GM19351 (cell line): ENCODE results near the gene PRAMEF2.
"Not testable (repeated sequence)": the region's sequence is repeated elsewhere in the genome, so short reads cannot be mapped to it uniquely, and the experiment has no call there.

ENCODE experiments used
- ATAC-seq: cut with Tn5 transposase; IDR thresholded peaks from one replicate; pipeline ENCODE4 v1.9.1; 2021; ENCODE audit warnings: mild to moderate bottlenecking, moderate library complexity; ENCODE audit not compliant: unreplicated experiment

The PRAMEF2 gene, protein sequence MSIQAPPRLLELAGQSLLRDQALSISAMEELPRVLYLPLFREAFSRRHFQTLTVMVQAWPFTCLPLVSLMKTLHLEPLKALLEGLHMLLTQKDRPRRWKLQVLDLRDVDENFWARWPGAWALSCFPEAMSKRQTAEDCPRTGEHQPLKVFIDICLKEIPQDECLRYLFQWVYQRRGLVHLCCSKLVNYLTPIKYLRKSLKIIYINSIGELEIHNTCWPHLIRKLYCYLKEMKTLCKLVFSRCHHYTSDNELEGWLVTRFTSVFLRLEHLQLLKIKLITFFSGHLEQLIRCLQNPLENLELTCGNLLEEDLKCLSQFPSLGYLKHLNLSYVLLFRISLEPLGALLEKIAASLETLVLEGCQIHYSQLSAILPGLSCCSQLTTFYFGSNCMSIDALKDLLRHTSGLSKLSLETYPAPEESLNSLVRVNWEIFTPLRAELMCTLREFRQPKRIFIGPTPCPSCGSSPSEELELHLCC

DNA sequence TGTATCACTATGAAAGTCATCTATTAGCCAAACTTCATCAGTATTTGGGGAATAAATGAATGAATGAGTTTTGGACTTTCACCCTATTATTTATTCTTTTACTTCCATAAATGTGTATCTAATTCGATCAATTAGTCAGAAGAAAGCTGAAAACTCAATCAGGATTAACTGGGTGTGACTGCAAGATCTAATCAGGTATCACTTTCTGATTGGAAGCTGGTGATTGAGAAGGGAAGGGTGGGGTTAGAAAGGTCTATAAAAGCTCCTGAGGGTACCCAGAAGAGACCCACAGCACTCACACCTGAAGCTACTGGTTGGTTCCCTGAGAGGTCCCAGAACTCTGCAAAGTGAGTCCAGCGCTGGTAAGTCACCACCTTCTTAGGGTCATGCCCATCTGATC, at the start of gene PRAMEF2:
TSS of gene PRAMEF2 (plus strand) at position 301 of the 400 bp plus-strand sequence. CDS start 1,924 bp downstream, outside the sequence.
- not testable (repeated sequence) for ATAC-seq

DNA sequence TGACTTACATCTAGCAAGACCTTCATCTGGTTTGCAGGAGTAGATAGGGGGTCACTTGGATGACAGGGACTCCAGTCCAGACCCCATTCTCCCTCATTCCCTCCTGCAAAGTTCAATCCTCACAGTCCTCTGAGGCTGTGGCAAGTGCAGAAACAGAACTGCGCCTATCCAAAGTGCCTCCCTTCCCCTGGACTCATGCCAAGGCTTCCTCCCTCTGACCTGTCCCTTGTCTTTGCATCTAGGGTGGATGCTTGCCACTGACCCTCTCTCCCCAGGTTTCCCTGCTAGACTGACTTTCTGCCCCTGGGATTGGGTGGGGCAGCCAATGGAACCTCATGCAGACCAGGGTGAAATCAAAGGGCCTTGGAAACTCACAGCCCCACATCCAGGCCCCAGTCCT, 47.0 kb upstream of the PRAMEF2 start:
- ATAC-seq: no peak

DNA sequence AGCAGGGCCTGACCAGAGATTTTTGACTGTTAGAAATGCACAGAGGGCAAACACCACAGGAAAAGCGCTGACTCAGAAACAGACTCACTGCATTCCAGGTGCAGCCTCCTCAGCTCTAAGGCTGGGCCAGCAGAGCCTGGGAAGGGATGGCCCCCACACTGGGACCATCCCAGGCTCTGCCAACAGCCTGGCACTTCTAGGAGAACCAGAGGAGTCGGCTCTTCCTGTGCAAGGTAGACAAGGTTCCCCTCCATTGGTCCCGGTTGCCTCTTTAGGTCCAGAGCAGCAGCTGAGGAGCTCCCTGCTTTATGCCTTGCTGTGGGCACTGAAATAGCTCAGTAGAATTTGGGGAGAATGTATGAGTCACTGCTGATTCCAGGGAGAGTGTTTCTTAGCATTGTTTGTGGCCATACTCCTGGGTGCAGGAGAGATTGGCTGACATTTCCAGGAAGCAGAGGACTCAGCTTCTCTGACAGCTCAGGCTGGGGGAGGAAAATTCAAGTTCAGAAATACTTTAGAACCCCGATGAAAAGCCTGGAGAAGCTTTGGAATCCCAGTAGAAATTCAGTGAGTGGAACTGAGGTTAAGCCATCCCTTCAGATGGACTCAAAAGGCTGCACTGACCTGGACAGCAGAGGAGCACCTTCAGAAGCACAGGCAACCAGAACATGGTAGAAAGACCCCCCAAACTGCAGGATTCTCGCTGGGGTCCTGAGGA, 46.0 kb upstream of the PRAMEF2 start:
- no peak for ATAC-seq

DNA sequence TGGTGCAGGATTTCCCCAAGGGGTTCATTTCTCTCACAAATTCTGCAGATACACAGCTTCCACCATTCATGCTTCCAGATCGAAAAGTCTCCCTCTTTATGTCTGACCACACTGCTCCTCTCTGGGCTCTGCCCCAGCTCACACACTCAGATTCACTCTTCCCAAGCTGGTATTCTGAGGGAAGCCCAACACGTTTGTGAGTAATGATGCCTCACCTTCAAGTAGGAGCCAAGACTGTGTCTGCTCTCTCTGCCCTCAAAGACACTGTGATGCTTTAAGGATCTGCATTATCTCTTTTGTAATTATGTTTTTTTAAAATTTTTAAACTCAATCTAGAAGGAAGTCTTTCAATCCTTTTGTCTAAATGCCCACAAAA, 45.5 kb upstream of the PRAMEF2 start:
- no peak for ATAC-seq

DNA sequence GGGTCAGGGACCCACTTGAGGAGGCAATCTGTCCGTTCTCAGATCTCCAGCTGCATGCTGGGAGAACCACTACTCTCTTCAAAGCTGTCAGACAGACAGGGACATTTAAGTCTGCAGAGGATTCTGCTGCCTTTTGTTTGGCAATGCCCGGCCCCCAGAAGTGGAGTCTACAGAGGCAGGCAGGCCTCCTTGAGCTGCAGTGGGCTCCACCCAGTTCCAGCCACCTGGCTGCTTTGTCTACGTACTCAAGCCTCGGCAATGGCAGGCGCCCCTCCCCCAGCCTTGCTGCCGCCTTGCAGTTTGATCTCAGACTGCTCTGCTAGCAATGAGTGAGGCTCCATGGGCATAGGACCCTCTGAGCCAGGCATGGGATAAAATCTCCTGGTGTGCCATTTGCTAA, 37.8 kb upstream of the PRAMEF2 start:
- ATAC-seq: not testable (repeated sequence)

DNA sequence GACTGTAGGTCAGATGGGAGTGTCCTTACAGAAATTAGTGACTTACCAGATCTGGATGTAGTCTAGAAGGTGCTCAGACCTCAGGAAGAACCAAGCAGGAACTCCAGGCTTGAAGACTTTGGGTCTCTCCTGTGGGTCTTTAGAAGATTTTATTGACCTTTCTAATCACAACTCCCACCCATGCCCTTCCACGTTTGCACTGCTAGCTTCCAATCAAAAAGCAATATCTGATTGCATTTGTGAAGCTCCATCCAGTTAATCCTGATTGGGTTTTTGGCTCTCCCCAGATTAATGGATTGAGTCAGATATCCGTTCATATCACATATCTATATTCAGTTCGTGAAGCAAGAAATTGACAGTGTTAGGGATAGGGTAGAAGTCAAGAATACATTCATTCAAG, 25.6 kb upstream of the PRAMEF2 start, which contains the start of gene PRAMEF11:
TSS of gene PRAMEF11 (minus strand) at position 101 of the 400 bp plus-strand sequence. CDS start 2,621 bp downstream, outside the sequence.
- not testable (repeated sequence) for ATAC-seq

DNA sequence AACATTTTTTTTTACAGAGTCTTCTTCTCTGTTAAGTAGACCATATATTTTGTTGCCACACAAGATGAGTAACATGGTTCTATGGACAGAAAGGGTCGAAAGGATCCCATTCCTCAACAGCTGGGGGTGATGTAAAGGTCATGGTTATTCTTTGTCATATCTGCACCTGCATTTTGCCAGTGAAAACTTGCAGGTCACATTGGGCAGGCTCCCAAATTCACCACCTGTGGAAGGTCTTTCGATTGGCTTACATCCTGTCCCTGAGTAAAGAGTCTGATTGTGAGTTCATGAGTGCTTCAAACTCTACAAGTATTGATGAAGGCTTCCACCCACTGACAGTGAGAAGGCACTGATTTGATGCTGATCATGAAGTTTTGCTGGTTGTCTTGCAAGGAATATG, 23.6 kb upstream of the PRAMEF2 start:
- ATAC-seq: not testable (repeated sequence)

DNA sequence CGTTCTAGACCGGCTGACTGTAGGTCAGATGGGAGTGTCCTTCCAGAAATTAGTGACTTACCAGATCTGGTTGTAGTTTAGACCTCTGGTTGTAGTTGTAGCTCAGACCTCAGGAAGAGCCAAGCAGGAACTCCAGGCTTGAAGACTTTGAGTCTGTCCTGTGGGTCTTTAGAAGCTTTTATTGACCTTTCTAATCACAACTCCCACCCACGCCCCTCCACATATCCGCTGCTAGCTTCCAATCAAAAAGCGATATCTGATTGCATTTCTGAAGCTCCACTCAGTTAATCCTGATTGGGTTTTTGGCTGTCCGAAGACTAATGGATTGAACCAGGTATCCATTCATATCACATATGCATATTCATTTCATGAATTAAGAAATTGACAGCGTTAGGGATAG, 8.3 kb upstream of the PRAMEF2 start, which contains the start of gene HNRNPCL1:
TSS of gene HNRNPCL1 (minus strand) at position 101 of the 400 bp plus-strand sequence. CDS start 431 bp downstream, outside the sequence.
- ATAC-seq: not testable (repeated sequence)

DNA sequence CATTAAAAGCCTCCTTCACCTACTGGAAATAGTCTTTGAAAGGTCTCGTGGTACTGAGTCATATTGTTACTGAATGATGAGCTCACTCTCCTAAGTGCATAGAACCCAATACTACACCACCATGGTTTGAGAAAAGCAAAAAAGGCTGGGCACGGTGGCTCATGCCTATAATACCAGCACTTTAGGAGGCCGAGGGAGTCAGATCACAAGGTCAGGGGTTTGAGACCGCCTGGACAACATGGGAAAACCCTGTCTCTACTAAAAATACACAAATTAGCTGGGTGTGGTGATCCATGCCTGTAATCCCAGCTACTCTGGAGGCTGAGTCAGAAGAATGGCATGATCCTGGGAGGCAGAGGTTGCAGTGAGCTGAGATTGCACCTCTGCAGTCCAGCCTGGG, 5.1 kb upstream of the PRAMEF2 start:
- no peak for ATAC-seq

DNA sequence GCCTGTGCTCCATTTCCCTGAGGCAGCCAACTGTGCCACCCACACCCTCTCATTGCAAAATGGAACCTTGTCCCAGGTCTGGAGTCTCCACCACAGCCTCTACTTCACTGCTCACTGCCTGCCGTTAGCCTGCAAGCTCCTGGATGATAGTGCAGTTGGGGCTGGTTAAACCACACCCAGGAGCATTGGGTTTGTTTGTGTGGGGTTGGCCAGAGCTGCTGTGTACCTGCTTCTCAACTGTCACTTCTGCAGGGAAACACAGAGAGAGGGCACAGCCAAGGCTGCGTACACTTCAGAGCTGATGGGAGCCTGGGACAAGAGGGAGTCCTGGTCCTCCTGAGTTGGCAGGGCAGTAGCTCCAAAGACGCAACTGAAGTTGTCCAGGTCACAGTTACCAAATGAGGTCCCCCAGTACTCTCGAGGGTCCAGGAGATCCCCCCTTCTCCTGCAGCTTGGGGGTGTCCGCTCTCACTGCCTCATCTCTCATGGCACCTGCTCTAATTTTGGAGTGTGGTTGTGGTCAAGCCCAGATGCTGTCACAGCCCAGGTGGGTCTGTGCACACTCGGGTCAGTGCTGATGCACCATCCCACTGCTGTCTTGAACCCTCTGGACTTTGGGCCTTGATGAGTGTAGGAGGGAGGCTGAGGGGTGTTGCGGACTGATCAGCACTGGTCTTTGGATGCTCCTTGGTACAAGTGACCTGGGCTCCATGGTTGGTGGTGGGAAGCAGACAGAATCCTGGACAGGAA, 6.4 kb downstream of the PRAMEF2 start:
- not testable (repeated sequence) for ATAC-seq

DNA sequence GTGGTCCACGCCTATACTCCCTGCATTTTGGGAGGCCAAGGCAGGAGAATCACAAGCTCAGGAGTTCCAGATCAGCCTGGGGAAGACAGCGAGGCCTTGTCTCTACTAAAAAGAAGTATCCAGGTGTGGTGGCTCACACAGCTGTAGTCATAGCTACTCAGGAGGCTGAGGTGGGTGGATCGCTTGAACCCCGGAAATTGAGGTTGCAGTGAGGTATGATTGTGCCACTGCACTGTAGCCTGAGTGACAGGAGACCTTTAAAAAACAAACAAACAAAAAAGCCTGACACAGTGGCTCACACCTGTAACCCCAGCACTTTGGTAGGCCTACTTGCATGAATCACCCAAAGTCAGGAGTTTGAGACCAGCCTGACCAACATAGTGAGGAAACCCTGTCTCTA, 21.6 kb downstream of the PRAMEF2 start:
- not testable (repeated sequence) for ATAC-seq

DNA sequence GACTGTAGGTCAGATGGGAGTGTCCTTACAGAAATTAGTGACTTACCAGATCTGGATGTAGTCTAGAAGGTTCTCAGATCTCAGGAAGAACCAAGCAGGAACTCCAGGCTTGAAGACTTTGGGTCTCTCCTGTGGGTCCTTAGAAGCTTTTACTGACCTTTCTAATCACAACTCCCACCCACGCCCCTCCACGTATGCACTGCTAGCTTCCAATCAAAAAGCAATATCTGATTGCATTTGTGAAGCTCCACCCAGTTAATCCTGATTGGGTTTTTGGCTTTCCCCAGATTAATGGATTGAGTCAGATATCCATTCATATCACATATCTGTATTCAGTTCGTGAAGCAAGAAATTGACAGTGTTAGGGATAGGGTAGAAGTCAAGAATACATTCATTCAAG, 29.2 kb downstream of the PRAMEF2 start, which contains the start of gene PRAMEF4:
TSS of gene PRAMEF4 (minus strand) at position 101 of the 400 bp plus-strand sequence. CDS start 2,807 bp downstream, outside the sequence.
- ATAC-seq: not testable (repeated sequence)

DNA sequence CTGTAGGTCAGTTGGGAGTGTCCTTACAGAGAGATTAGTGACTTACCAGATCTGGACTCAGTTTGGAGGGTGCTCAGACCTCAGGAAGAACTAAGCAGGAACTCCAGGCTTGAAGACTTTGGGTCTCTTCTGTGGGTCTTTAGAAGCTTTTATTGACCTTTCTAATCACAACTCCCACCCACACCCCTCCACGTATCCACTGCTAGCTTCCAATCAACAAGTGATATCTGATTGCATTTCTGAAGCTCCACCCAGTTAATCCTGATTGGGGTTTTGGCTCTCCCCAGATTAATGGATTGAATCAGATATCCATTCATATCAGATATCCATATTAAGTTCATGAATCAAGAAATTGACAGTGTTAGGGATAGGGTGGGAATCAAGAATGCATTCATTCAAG, 41.3 kb downstream of the PRAMEF2 start, which contains the start of gene PRAMEF10:
TSS of gene PRAMEF10 (minus strand) at position 101 of the 400 bp plus-strand sequence. CDS start 2,423 bp downstream, outside the sequence.
- not testable (repeated sequence) for ATAC-seq

DNA sequence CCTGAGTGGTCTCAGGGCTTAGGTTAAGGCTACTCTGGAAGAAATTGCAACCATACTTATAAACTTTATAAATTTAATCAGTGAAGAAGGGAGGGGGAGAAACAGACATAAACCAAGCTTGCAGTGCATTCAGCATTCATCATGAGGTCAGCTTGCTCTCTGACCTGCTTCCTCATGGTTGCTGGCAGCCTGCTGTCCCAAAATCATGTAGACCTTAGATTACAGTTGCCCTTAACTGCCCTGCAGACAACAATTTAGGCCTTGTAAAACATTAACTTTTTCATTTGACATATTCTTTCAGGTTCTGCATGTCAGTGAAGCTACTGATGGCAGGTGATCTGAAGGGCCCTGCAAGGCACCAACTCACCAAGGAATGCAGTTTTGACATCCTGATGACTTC, 42.3 kb downstream of the PRAMEF2 start:
- ATAC-seq: not testable (repeated sequence)

DNA sequence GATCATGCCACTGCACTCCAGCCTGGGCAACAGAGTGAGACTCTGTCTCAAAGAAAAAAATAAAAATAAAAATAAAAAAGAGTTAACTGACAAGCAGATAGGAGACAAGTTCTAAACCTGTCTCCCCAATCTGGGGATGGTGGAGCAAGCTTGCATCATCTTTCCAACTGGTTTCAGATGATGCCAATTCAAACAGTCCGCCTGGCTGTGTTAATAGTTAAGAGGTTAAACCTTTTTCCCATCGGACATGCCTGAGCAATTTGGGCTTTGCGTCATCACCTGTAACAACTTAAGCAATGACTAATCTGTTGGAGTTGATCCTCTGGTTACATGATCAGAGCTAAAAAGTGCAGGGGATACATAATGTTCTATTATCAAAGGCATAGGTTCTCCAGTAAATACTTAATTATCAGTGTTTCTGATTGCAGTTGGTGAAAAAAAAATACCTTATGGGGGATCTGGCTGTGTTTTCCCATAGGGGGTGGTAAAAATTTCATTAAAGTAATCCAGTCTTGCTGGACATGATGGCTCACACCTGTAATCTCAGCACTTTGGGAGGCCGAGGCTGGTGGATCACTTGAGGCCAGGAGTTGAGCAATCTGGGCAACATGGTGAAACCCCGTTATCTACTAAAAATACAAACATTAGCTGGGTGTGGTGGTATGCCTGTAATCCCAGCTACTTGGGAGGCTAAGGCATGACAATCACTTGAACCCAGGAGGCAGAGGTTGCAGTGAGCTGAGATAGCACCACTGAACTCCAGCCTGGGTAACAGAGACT, 47.1 kb downstream of the PRAMEF2 start:
- not testable (repeated sequence) for ATAC-seq
